Rectal smooth muscle tissue (tissue), 1 donor: Measurements from ENCODE around the gene KLHL7.
"Not testable (repeated sequence)": the region's sequence is repeated elsewhere in the genome, so short reads cannot be mapped to it uniquely, and the experiment has no call there.

Source experiments
- H3K27ac ChIP-seq: one replicate; pipeline ENCODE4 v1.7.0; 2013; ENCODE audit warnings: low read depth, low read length, inconsistent platforms
- H3K27me3 ChIP-seq: one replicate; pipeline ENCODE4 v1.7.0; 2013; ENCODE audit warnings: low read length; ENCODE audit not compliant: control insufficient read depth, insufficient read depth
- H3K36me3 ChIP-seq: one replicate; pipeline ENCODE4 v1.7.0; 2013; ENCODE audit warnings: low read length; ENCODE audit not compliant: control insufficient read depth, insufficient read depth
- H3K4me1 ChIP-seq: one replicate; pipeline ENCODE4 v1.7.0; 2013; ENCODE audit warnings: low read length; ENCODE audit not compliant: control insufficient read depth, insufficient read depth
- H3K4me3 ChIP-seq: one replicate; pipeline ENCODE4 v1.7.0; 2013; ENCODE audit warnings: low read length
- H3K9ac ChIP-seq: one replicate; pipeline ENCODE4 v1.7.0; 2013; ENCODE audit warnings: low read length

Gene KLHL7

DNA sequence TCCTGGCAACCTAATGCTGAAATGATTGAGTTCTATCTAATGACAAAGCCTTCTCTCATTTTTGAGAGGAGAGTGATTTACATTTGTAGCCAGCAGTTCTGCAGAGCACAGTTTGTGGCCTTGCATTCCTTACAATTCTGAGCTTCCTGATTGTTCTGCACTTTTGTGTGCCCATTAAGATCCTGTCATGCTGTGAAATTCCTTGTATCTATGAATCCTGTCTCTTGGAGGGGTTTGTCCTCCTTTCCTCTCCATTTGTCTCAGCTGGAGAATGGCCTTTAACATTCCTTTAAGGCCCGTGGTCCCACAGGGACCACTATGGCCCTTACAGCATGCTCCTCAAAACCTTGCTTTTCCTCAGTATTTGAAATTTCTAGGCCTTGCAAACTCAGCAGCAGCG lies 10.4 kb downstream of the KLHL7 start:
- H3K9ac ChIP-seq: no peak overlapping the region
- no peak overlapping the region for H3K4me3 ChIP-seq
- no peaks in the 10 kb centered on the region for H3K4me1 ChIP-seq
- H3K27me3 ChIP-seq: no peaks in the 10 kb centered on the region
- H3K27ac ChIP-seq: no peak overlapping the region
- H3K36me3 ChIP-seq: no peaks in the 10 kb centered on the region

DNA sequence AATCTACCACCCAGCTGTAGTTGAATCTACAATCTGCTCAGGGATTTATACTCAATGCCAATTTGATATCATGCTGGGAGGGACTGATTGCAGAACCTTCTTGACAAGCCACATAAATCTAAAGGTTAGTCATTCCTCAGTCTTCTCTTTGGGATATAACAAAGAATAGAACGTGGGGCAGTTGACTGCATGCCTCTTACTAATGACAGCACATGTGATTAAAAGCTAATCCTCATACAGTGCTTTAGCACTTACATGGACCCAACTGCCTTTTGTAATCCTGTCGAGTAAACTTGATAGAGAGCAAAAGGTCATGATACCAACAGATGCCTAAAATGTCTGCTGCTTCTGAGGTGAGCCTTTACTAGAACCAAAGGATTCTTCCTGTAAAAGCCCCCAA lies 12.3 kb downstream of the KLHL7 start:
- Histone ChIP-seq H3K4me1 (no peaks in the 10 kb centered on the region), H3K36me3 (no peaks in the 10 kb centered on the region), H3K27me3 (no peaks in the 10 kb centered on the region), H3K9ac (no peak overlapping the region), H3K4me3 (no peak overlapping the region), H3K27ac (no peak overlapping the region)

DNA sequence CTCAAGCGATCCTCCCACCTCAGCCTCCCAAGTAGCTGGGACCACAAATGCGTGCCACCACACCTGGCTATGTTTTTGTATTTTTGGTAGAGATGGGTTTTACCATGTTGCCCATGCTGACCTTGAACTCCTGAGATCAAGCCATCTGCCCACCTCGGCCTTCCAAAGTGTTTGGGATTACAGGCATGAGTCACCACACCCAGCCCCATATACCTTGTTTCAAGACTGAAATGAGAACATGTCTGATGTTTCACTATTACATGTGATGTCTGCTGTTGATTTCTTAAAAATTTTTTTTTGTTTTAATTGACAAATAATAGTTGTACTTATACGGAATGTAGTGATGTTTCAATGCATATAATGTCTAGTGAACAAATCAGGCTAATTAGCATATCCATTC lies 14.5 kb downstream of the KLHL7 start:
- no peaks in the 10 kb centered on the region for H3K4me1 ChIP-seq
- no peak overlapping the region for H3K27ac ChIP-seq
- no peak overlapping the region for H3K4me3 ChIP-seq
- H3K36me3 ChIP-seq: no peaks in the 10 kb centered on the region
- no peaks in the 10 kb centered on the region for H3K27me3 ChIP-seq
- H3K9ac ChIP-seq: no peak overlapping the region

DNA sequence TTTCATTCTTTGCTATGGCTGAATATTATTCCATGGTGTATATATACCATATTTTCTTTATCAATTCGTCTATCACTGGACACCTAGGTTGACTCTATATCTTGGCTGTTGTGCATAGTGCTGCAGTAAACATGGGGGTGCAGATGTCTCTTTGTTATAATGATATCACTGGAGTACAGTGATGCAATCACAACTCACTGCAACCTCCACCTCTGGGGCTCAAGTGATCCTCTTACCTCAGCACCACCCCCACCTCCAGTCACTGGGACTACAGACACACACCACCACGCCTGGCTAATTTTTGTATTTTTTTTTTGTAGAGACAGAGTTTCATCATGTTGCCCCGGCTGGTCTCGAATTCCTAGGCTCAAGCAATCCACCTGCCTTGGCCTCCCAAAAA lies 15.6 kb downstream of the KLHL7 start:
- Histone ChIP-seq H3K36me3 (no peaks in the 10 kb centered on the region), H3K4me3 (no peak overlapping the region), H3K4me1 (no peaks in the 10 kb centered on the region), H3K9ac (no peak overlapping the region), H3K27me3 (no peaks in the 10 kb centered on the region), H3K27ac (no peak overlapping the region)

DNA sequence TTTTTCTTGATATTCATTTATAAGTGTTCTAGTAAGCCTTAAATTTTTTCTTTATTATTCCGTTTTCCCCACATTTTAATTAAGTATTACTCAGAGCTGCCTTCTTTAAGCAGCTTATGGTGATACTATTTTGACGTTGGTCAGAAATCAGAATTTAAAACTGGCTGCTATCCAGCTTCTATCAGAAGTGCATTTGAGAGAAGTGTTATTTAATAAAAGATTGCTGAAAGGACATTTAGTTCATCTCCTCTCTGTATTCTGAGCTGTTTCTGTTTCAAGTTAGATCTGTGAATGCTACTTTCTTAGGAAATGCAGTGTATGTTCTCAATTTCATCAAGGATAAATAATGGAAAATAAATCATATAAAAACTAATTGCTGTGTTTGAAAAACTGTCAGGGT lies 17.4 kb downstream of the KLHL7 start:
- no peak overlapping the region for H3K4me3 ChIP-seq
- H3K27me3 ChIP-seq: no peaks in the 10 kb centered on the region
- H3K9ac ChIP-seq: no peak overlapping the region
- H3K36me3 ChIP-seq: peaks cover 4% of the 10 kb centered on the region
- H3K27ac ChIP-seq: no peak overlapping the region
- H3K4me1 ChIP-seq: no peaks in the 10 kb centered on the region

DNA sequence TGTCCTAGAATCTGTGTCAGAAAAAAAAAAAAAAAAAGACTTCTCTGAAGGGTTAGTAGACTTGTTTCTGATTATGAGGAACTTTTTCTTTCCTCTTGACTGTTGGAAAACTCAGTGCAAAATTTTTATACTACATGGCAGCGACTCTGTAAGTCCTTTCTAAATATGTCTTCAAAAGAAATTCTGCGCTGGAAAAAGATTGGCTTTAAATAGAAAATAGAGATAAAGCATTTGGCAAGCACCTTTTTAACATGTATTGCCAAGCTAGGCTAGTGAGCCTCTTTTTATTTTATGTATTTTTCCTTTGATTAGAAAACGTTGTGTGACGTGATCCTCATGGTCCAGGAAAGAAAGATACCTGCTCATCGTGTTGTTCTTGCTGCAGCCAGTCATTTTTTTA lies 17.9 kb downstream of the KLHL7 start:
- peaks cover 4% of the 10 kb centered on the region for H3K36me3 ChIP-seq
- H3K27me3 ChIP-seq: no peaks in the 10 kb centered on the region
- no peak overlapping the region for H3K27ac ChIP-seq
- no peaks in the 10 kb centered on the region for H3K4me1 ChIP-seq
- no peak overlapping the region for H3K4me3 ChIP-seq
- no peak overlapping the region for H3K9ac ChIP-seq

DNA sequence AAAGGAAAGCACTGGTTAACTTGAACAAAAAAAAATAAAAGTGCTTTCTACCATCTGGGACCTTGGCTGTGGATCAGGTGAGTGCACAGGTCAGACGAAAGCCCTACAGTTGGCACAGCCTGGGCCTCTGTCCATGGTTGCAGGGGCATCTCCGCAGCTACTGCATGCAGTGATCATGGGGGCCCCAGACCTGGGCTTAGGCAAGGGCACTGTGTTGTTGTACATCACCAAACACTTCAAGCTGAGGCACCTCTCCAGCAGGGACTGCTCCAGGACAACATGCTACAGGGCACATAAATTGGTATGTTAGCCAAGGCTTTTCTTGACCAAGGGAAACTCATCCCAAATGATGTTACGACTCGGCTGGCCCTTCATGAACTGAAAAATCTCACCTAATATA lies 23.5 kb downstream of the KLHL7 start:
- Histone ChIP-seq H3K9ac (no peak overlapping the region), H3K27ac (no peak overlapping the region), H3K27me3 (no peaks in the 10 kb centered on the region), H3K4me3 (no peak overlapping the region), H3K4me1 (no peaks in the 10 kb centered on the region), H3K36me3 (peaks cover 4% of the 10 kb centered on the region)

DNA sequence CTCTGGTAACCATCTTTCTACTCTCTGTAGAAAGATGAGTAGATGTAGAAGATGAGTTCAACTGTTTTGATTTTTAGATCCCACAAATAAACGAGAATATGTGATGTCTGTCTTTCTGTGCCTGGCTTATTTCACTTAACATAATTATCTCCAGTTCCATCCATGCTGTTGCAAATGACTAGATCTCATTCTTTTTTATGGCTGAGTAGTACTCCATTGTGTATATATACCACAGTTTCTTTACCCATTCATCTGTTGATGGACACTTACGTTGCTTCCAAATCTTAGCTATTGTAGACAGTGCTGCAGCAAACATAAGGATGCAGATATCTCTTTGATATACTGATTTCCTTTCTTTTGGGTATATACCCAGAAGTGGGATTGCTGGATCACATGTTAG lies 26.2 kb downstream of the KLHL7 start:
- not testable (repeated sequence) for H3K4me3 ChIP-seq, H3K36me3 ChIP-seq, H3K27me3 ChIP-seq, H3K9ac ChIP-seq, H3K4me1 ChIP-seq, H3K27ac ChIP-seq

DNA sequence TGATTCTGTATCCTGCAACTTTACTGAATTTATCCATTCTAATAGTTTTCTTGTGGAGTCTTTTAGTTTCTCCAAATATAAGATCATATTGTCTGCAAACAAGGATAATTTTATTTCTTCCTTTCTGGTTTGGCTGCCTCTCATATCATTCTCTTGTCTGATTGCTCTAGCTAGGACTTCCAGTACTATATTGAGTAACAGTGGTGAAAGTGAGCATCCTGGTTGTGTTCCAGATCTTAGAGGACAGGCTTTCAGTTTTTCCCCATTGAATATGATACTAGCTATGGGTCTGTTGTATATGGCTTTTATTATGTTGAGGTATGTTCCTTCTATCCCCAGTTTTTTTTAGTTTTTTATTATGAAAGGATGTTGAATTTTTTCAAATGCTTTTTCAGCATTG lies 28.2 kb downstream of the KLHL7 start:
- H3K27ac ChIP-seq: no peak overlapping the region

DNA sequence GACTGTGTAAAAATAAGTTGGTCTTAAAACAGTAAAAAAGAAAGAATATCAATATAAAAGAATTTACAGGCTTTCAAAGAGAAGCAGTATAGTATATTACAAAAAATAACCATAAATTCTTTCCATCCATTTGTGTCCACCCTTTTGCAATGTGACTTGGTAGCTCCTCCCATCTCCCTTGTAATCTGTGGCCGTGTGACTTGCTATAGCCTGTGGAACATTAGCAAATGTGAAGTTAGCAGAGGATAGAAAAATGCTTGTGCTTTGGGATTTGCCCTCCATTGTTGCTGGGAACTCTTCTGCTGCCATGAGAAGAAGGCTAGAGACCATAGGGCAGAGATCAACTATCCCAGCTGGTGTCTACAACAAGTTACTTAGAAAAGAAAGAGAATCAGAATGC lies 30.2 kb downstream of the KLHL7 start:
- H3K27ac ChIP-seq: no peak overlapping the region
- H3K4me3 ChIP-seq: no peak overlapping the region
- no peaks in the 10 kb centered on the region for H3K4me1 ChIP-seq

More for the DNA sequence above, 28.2 kb downstream of the KLHL7 start:
- Histone ChIP-seq H3K4me1 (no peaks in the 10 kb centered on the region), H3K27me3 (no peaks in the 10 kb centered on the region), H3K4me3 (no peak overlapping the region), H3K9ac (no peak overlapping the region), H3K36me3 (no peaks in the 10 kb centered on the region)

DNA sequence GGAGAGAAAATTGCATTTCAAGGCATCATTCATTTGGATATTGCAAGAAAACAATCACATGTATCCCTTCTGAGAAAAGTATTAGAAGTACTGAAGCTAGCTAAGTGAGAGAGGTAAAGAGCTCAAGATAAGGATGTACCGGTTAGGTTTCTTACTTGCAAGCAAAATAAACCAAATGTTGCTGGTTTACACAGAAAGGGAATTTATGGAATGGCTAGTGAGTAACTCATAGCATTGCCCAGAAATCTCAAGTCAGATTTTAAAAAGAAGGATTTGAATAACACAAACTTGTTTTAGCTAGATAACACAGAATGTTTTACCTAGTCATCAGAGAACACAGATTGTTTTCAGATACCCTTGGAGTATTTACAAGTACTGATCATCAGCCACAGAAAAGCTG lies 30.6 kb downstream of the KLHL7 start:
- Histone ChIP-seq H3K36me3 (no peaks in the 10 kb centered on the region), H3K4me1 (no peaks in the 10 kb centered on the region), H3K9ac (no peak overlapping the region), H3K27me3 (no peaks in the 10 kb centered on the region), H3K4me3 (no peak overlapping the region), H3K27ac (no peak overlapping the region)

More for the DNA sequence above, 30.2 kb downstream of the KLHL7 start:
- no peak overlapping the region for H3K9ac ChIP-seq
- no peaks in the 10 kb centered on the region for H3K36me3 ChIP-seq
- no peaks in the 10 kb centered on the region for H3K27me3 ChIP-seq

DNA sequence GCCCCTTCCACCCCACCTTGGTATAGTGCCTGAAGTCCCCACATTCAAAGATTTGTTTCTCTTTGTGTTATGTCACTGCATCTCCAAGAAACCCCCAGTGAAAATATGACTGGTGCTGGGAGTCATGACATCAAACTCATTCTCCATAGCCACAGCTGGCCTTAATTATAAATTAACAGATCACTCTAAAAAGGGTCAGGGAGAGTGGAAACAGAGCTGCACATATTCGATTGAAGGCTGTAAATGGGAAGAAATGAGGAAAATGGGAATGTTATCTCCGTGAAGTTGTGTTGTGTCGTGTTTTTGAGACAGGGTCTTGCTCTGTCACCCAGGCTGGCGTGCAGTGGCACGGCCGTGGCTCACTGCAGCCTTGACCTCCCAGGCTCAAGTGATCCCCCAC lies 52.1 kb downstream of the KLHL7 start:
- no peak overlapping the region for H3K27ac ChIP-seq
- no peaks in the 10 kb centered on the region for H3K27me3 ChIP-seq
- H3K4me3 ChIP-seq: no peak overlapping the region
- H3K36me3 ChIP-seq: no peaks in the 10 kb centered on the region
- no peaks in the 10 kb centered on the region for H3K4me1 ChIP-seq
- H3K9ac ChIP-seq: no peak overlapping the region

DNA sequence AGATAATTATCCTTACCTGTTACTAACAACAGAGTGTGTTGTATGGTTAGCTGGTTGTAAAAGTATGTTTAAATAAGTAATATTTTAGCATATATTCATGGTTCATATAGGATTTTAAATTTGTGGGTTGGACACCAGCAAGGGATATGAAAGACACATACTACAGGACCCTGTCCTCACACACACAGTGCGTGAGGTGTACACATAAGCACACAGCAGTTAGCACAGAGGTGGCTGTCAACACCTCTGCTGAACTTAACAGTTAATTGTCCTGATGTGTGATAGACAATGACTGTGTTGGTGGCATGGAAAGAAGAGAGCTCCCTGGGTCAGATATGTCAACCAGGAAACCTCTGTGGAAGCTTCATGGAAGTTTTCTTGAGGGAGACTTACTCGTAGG lies 53.0 kb downstream of the KLHL7 start:
- Histone ChIP-seq H3K27me3 (no peaks in the 10 kb centered on the region), H3K36me3 (no peaks in the 10 kb centered on the region), H3K9ac (no peak overlapping the region)

DNA sequence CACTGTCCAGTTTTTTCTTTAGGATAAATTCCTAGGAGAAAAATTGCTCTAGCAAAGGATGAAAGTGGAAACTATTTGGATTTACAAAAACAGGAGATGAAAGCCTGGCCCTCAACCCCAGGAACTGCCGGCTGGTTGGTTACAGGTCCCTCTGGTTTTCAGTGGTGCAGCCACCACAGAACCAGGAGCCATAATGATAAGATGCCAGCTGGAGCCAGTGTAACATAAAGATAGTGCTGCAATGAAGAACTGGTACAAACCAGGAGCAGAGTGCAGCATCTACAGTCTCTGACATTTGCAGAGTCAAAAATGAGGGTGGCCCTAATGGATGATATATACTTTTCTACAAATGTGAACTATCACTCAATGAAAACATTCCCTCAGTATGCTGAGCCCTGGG lies 55.9 kb downstream of the KLHL7 start:
- Histone ChIP-seq H3K9ac (no peak overlapping the region), H3K27ac (no peak overlapping the region), H3K4me3 (no peak overlapping the region), H3K27me3 (no peaks in the 10 kb centered on the region), H3K36me3 (no peaks in the 10 kb centered on the region), H3K4me1 (no peaks in the 10 kb centered on the region)

More for the DNA sequence above, 53.0 kb downstream of the KLHL7 start:
- no peak overlapping the region for H3K4me3 ChIP-seq
- H3K4me1 ChIP-seq: no peaks in the 10 kb centered on the region
- no peak overlapping the region for H3K27ac ChIP-seq
